ENCODE measurements around the gene RAPGEF5.

RAPGEF5 gene

DNA sequence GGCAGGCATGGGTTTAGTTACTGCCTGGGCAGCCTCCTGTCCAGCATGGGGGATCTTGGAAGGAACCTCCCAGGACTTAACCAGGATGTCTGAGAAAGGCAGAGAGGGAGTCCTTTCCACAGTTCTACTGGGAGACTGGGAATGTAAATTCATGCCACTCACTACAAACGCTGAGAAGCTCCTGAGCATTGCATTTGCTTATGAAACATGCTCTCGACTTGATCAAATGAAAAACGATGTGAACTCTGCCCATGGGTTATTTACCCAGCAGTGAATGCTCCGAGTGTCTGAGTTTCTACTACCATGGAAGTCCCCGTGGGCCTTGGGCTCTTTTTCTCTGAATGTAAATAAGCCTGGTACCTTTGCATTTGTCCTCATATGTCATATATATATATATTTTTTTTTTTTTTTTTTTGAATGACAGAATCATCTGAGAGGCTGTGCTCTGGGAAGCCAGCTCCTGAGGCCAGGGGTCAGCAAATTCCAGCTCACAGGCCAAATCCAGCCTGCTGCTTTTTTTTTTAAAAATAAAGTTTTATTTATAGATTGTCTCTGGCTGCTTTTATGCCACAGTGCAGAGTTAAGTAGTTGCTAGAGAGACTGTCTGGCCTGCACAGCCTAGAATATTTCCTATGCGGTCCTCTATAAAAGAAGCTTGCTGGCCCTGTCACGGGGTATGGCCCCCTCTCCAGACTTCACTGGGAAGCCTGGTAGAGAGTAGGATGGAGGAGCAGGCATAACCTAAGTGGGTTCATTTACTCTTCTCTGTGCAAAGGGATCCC, 21.4 kb upstream of the RAPGEF5 start:
- no peak for DNase-seq (ENCODE audit: extremely low read depth in 1 of 2, low read depth in 1 of 2)

DNA sequence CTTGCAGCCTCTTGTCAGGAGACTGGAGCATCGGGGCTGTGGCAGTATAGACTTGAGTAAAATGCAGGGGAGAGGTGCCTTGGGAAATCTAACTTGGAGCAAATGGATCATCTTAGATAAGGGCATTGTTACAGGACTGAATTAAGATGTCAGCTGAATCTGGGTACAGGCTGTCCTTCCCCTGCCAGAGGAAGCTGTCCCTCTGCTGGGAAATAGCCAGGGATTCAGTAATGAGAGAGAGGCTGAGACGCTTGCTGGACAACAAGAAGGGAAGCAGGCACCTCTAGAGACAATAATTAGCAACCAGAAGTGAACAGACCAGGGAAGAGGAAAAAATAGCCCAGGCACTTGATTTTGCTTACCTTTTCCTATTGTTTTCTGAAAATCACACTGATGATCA, 20.7 kb upstream of the RAPGEF5 start:
- no peak for DNase-seq (ENCODE audit: extremely low read depth in 1 of 2, low read depth in 1 of 2)

GRCh38 chr7:22375359-22376048, 18.6 kb upstream of the RAPGEF5 start:
- DNase-seq (ENCODE audit: extremely low read depth in 1 of 2, low read depth in 1 of 2) = no peak

DNA sequence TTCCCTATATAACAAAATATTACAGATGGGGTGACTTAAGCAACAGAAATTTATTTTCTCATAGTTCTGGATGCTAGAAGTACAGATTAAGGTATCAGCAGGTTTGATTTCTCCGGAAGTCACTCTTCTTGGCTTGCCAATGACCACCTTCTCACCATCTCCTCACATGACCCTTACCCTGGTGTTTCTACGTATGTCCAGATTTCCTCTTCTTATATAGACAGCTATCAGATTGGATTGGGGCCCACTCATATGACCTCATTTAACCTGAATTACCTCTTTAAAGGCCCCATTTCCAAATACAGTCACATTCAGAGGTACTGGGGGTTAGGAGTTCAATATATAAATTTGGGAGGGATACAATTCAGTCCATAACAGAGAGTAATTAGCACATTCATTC, 17.0 kb upstream of the RAPGEF5 start:
- DNase-seq (ENCODE audit: extremely low read depth in 1 of 2, low read depth in 1 of 2) = no peak

DNA sequence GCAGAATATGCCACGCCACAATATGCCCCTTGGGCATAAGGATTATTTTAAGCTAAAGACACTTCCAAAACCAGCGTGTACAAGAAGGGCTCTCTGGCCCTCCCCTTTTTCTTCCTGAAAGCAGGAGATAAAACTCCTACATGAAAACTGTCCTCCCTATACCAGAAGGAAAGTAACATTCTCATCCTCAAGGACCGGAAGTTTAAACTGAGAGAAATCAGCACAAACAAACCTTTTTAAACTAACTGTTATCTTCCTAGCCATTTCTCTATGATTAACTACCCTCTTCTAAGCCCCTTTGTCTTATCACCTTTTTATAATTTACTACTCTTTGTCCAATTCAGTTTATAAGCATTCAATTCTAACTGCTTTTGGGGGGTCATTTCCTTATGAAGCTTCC, 16.4 kb upstream of the RAPGEF5 start:
- DNase-seq (ENCODE audit: extremely low read depth in 1 of 2, low read depth in 1 of 2) = no peak

DNA sequence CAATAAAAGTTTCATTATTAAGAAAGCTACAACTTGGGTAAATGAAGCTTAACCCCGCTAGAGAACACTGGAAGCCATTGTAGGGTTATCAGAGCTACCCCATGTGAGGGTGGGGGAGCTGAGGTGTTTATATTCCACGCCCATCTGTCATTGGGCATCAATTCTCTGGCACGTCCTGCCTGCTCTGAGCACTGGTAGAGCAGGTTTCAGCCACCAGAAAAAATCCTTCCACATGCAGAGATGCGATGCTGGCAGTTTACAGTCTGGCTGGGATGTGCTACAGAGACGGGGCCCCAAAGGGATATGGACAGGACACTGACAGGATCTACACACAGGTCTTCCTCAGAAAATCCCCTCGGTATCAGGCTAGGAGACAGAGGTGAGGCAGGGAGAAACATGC, 15.9 kb upstream of the RAPGEF5 start:
- DNase-seq (ENCODE audit: extremely low read depth in 1 of 2, low read depth in 1 of 2) = no peak

GRCh38 chr7:22371878-22372277, 14.9 kb upstream of the RAPGEF5 start:
- DNase-seq (ENCODE audit: extremely low read depth in 1 of 2, low read depth in 1 of 2) = no peak

GRCh38 chr7:22364900-22365299, 7.9 kb upstream of the RAPGEF5 start:
- no peak for DNase-seq (ENCODE audit: extremely low read depth in 1 of 2, low read depth in 1 of 2)

GRCh38 chr7:22363756-22364422, 6.9 kb upstream of the RAPGEF5 start:
- no peak for DNase-seq (ENCODE audit: extremely low read depth in 1 of 2, low read depth in 1 of 2)

GRCh38 chr7:22361795-22362194, 4.8 kb upstream of the RAPGEF5 start:
- no peak for DNase-seq (ENCODE audit: extremely low read depth in 1 of 2, low read depth in 1 of 2)

GRCh38 chr7:22361320-22361719, 4.4 kb upstream of the RAPGEF5 start:
- DNase-seq (ENCODE audit: extremely low read depth in 1 of 2, low read depth in 1 of 2) = no peak

DNA sequence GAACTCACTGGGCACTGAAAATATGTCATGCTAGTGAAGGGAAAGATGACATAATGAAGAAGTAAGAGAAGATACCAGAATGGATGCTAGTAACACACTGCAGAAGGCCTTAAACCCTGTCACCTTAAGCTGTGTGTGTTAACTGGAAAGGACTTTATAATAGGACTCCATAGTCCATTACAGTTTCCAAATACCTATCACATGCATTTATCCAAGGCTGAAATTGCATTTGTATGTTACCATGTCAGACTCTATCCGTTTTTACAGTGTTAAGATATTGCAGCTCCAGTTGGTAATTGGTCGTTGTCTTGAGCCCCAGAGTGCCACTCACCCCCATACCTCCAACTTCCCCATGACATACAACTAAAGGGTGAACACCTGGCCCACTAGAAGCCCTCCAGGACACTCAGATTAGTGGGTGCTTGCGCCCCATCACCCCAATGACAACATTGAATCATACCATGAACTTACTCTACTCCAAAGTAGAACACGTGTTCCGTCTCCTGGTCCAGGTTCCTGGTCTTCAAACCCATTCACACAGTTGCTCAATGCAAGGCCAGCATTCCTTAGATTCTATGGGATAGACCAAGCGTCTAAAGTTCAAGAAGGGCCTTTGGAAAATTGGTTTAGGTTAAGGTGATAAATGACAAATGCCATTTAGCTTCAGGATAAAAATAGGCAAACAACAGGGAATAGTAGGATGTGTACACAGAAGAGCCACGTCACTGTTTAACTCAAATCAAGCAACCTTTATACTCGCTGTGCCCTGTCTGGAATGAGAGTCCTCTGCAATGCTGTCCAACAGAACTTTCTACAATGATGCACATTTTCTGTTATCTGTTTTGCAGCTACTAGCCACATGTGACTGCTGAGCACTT, 2.1 kb upstream of the RAPGEF5 start:
- DNase-seq (ENCODE audit: extremely low read depth in 1 of 2, low read depth in 1 of 2) = no peak

DNA sequence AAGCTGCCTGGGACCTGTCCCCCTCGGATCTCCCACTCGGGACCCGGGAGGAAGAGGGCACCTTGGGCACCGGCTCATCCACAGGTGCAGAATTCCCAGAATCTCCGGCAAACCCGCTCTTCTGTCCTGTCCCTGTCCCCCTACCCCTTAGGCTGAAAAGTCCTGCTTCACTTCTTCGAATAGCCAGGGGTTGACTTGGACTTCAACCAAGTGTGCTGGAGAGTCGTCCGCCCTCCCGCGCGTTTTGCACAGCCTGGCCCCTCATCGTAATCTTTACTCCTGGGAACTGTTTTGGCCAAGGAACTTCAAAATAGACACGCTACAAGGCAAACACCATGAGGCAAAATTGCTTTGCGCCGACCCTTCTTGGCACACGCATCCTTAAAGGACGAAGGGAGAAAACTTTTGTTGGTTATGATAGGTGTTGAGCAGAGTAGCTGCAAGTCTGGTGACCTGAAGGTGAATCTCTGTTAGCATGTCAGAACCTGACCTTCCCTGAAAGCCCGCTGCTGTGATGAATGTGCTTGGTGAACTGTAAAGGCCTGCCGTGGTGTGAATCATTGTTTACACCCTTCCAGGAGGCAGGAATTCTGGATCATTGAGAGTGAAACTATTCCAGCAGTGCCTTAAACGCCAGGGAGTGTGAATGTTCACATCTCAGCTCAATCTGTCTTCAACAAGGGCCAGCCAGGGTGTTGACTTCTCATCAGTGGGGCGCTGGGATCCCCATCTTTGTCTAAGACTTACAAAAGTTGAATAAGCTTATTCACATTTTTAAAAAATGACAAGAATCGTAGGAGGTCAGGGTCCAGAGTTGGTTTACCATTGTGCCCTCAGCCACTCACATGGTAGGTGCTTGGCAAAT, 589 bp upstream of the RAPGEF5 start:
- no peak for DNase-seq (ENCODE audit: extremely low read depth in 1 of 2, low read depth in 1 of 2)

DNA sequence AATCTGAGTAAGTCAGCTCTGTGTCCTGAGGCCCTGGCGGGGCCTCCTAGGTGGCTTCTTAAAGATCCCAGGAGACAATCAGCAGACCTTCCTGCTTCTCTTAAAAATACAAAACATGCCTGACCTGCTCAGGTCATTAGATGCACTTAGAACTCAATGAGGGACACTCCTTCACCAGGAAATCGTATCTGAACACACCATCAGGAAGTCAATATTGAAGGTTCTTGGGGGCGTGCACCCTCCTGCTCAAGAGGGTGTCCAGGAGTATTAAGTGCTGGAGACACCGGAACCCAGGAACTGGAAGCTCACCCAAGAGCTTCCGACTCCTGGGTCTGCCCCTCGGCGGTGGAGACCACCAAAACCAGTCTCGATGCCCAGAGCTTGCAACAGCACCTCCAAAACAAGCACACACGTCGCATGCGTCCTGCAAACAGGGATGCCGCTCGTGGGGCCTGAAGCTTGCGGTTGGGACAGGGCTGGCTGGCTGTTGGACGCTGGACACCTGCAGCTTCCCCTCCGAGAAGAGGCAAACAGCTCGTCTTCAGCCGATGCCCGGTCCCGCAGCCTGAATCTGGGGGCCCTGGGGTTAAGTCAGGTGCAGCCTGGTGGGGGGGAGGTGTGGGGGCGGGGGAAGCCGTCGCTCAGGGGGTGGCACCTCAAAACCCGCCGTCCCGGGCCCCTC, 803 bp downstream of the RAPGEF5 start:
- DNase-seq (ENCODE audit: extremely low read depth in 1 of 2, low read depth in 1 of 2) = no peak

DNA sequence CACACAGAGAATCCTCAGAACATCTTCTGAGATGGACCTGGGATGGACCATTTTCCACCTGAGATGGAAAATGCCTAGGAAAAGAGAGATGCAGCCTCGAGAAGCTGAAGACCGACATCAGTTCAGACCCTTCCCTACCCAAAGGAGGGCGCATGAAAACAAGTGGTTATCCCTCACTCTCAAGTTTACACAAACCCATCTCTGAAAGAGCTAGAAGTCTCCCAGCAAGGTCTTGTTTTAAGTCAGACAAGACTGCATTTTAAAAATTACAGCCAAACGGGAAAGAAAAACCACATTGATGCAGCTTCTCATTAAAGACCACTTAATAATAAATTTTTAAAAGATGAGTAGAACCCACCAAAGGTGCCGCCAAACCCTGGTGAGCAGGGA, 1.3 kb downstream of the RAPGEF5 start:
- no peak for DNase-seq (ENCODE audit: extremely low read depth in 1 of 2, low read depth in 1 of 2)

DNA sequence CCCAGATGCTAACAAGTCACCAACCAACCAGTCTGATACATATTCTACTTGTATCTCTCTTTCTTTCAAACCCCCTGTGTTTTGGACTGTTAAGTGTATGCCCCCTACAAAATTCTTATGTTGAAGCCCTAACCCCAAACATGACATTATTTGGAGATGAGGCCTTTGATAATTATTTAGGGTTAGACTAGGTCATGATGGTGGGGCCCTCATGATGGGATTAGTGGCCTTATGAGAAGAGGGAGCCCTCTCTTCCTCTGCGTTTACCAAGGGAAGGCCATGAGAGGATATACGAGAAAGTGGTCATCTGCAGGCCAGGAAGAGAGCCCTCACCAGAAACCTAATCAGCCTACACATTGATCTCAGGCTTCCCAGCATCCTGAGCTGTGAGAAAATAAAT, 2.5 kb downstream of the RAPGEF5 start:
- DNase-seq (ENCODE audit: extremely low read depth in 1 of 2, low read depth in 1 of 2) = no peak

GRCh38 chr7:22352887-22353286, 4.1 kb downstream of the RAPGEF5 start:
- DNase-seq (ENCODE audit: extremely low read depth in 1 of 2, low read depth in 1 of 2) = no peak

DNA sequence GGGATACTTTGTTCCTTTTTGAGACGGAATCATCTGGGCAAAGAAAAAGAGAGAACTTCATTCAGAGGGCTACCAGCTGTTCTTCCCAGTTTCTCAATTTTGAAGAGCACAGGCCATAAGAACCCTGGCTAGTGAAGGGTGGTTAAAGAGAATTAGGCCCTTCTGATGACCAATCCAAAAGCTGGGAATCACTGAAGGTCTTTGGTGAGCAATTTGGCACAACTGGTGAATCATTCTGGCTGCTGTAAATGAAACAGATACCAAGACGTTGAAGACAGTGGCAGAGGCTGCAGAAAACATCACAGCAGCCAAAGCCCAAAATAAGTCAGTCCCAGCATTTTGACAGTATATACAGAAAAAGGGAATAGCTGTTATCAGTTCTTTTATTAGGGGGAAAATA, 5.1 kb downstream of the RAPGEF5 start:
- DNase-seq (ENCODE audit: extremely low read depth in 1 of 2, low read depth in 1 of 2) = no peak

- no peak for DNase-seq (ENCODE audit: extremely low read depth in 1 of 2, low read depth in 1 of 2)
Measured at GRCh38 chr7:22351329-22351692, 5.6 kb downstream of the RAPGEF5 start.

All from stimulated activated CD8-positive, alpha-beta memory T cell treated with anti-CD3 and anti-CD28 coated beads, Interleukin-7, amount 100 ng/mL, for 48 hours (primary cell).